NCI-H1694 treated with DMSO at 0.1 percent for 48 hours (cell line): ENCODE results near the gene CDX2.
A peak's percentile ranks its signal among the peaks of the same experiment; 100 is the strongest.
"Not testable (repeated sequence)": the region's sequence is repeated elsewhere in the genome, so short reads cannot be mapped to it uniquely, and the experiment has no call there.

Experiments used
- DNase-seq: peaks from one replicate; lab custom pipeline; 2025; lab: John Stamatoyannopoulos, UW

CDX2 gene

DNA sequence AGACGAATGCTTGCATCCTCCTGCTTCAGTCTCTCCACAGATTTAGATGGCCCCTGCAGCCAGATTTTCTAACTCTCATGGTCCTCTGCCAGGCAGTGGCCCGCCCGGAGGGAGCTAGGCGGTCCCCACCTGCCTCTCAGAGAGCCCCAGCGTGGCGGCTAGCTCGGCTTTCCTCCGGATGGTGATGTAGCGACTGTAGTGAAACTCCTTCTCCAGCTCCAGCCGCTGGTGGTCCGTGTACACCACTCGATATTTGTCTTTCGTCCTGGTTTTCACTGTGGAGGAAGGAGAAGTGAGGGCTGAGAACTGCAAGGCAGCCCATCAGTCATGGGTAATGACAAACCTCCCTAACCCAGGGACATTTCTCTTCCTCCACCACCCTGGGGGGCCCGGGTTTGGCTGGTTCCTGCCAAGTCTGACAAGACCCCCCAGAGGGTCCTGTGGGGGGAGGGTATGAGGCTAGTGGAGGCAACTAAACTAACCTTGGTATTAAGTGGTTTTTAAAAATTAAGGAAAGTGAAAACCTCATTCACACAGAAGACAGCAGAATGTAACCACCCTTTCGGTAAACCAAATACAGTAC lies 4.3 kb downstream of the CDX2 start:
- no peak for DNase-seq

DNA sequence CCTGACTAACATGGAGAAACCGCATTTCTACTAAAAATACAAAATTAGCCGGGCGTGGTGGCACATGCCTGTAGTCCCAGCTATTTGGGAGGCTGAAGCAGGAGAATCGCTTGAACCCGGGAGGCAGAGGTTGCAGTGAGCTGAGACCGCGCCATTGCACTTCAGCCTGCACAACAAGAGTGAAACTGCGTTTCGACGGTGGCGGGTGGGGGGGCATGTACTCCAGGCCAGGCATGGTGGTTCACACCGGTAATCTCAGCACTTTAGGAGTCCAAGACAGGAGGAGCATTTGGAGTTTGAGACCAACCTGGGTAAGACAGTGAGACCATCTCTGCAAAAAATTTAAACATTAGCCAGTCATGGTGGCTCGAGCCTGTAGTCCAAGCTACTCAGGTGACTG lies 4.9 kb downstream of the CDX2 start:
- DNase-seq = not testable (repeated sequence)

DNA sequence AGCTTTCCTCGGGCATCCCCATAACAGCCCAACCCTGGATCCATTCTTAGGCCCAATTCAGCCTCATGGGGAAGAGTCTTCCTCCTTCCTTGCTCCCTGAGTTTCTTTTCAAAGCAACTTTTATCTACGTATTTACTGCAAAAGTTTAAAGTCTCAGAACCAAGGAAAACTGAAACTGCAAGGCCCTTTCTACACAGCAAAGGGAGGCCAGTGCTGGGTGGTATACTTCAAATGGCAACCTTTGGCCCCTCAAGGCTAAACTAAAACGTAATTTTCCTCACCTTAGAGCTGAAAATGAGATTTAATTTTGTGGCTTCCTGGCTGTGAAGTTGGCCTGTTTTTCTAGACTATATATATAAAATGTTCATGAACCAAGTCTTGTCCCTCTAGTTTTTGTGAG lies 5.6 kb downstream of the CDX2 start:
- DNase-seq = no peak

DNA sequence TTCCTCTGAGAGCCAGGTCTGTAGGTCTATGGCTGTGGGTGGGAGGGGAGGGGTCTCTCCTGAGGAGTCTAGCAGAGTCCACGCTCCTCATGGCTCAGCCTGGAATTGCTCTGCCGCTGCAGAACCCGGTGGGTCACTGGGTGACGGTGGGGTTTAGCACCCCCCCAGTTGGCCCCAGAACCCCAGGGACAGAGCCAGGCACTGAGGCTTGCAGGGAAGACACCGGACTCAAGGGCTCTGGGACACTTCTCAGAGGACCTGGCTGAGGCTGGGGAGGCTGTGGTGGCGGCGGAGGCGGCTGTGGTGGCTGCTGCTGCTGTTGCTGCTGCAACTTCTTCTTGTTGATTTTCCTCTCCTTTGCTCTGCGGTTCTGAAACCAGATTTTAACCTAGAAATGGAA lies 6.1 kb downstream of the CDX2 start:
- no peak for DNase-seq

DNA sequence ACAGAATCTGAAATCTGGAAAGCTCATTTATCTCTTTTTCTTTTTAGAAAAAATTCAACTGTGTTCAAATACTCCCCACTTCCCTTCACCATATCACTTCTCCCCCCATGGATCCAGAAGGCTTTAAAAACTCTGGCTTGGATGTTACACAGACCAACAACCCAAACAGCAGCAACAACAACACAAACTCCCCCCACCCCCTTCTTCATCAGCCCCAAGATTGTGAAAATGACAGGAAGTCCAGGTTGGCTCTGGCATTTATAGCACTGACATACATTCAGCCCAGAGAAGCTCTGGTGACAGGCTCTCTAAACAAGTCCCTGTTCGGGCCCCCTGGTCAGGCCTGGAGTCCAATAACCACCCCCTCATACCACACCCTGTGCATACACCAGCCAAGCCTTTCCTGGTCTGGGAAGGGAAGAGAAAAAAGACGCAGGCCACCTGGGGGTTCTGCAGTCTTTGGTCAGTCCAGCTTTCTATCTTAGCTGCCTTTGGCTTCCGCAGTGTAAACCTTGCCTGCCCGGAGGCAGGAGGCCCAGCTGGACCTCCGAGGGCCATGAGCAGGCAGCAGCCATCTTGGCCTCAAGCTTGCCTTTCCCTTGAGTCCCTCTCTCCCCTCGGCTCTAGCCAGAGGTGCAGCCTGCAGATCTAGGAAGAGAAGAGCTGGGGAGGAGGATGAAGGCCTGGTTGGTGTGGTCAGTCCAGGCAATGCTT lies 6.8 kb downstream of the CDX2 start:
- DNase-seq = no peak

DNA sequence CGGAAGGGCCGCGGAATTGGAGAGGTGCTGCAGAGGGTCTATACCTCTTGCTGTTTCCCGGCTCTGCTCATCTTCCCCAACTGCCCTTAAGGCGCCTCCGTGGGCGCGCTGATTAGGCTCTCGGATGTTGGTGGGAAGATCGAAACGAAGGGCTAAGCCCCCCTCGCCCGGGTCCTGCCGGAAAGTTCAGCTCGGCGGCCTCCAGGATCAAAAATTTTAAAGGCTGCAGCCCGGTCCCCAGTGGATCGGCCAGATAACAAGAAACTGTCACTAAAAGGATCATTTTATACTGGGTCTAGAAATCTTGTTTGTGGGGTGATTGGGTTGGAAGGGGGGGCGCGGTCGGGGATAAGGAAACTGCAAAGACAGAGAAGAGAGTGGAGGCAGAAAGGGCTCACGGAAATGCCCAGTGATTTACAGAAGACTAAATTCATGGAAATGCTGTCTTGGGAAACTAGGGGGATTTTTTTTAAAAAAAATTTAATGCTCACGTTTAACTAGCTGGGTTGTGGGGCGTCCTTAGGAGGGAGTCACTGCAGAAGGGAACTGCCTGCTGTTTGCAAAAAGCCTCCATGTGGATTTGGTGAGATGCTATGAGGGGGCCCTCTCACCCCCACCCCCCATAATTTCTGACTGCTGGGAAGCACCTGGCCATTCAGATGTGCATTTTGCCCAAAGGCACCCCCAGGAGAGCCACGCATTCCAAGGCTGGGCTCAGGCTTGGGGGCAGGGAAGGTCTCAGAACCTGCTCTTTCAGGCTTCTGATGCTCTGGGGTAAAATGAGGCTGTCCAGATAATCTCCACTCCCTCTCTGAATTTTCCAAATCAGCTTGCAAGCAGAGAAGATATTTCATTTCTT lies 7.7 kb downstream of the CDX2 start:
- DNase-seq = no peak

DNA sequence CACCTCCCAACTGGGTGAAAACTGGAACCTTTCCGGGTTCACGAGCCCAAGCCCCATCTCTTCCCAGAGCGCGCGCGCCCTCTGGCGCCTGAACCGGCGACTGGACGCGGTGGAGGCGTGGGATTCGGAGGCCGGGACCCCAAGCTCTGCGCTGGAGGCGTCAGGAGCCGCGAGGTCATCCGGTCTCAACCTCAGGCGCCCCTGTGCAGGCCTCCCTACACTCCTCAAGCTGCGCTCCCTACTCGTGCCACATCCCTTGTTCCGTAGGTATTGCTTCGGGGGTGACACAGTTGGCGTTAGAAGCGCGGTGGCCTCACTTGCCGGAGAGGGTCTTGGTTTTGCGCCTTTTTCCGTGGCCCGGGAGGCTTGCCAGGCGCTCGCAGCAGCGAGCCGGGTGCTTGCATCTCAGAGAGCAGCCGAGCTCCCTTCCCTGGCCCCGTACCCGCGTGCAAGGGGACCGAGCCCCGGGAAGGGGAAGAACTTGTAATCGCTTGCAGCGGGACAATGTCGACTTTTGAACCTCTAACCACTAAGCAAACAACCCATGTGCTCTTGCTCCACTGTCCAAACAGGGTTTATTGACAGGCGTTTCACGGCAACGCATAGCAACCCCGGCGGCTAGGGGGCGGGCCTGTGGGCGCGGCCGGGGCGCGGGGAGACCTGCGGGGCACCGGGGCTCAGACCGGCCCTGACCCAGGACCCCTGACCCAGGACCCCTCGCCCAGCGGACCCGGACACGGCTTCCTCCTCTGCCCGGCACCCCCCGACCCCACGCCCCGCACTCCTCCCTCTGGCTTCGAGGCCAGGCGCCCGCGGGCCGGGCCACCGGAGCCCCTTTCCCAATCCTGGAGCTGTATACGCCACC lies 8.5 kb downstream of the CDX2 start:
- DNase-seq = peak; percentile 12

DNA sequence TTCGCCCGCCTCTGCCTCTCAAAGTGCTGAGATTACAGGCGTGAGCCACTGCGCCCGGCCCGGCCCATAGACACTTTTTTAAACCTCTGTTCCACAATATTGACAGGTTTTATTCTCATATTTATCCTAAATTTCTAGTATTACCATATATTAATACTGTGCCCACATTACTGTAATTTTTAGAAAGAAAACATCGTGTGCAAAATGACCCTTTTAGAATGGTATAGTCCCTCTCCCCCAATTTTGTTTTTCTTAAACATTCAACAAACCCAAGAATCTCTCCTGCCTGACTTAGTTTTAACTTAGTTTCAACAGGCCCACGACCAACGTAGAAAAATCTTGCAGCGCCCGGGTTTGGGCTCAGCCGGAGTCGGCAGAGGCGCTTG lies 9.1 kb downstream of the CDX2 start:
- no peak for DNase-seq

DNA sequence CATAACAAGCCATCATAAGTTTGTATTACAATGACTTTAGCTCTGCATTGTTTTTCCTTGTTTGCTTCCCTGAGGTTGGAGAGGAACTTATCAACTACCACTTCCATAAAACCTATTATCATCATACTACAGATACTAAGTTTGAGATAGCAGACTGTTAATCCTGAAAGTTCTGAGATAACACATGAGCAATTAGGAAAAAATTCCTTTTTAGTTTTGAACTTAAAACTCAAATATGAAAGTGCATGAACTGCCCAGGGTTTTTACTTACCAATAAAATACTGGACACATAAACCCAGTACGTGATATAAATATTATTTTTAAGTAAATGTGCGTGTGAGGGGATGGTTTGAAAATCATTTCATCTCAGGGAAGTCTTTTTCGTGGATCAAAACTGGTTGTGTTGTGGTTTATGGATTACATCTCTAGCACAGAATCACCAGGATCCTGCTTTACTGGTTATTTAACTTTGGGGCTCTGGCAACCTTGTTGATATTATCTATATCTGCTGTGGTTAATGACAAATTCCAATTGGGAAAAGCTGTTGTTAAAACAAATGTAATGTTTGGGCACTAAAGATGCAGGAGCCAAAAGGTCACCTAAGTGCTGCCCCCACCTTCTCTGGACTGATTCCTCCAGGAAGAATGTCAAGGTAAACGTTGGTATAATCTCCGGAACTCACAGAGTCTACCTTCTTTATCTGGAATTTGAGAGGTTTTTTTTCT lies 12.4 kb downstream of the CDX2 start:
- DNase-seq = no peak

DNA sequence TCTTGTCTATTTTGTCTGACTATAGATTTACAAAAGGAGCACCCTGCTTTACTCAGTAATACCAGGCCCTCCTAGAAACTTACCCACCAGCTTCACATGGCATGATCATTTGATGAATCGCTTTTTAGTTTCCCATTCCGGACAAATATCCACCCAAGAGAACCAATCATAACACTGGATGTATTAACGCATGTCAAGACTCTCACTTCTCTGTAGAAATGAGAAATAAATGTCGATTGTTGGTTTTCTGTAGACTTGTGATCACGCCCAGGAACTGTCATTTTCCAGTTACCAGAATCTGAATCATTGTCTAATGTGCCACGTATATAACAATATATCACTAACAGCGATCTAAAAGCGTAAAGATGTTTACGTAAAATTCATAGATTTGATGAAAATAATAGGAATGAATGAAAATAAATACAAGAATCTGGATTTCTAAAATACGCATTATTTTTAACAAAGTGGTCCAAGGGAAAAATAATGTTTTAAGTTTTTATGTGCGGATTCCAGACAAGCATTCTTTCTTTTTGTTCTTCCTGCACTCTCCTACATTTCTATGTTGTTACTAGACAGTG lies 14.0 kb downstream of the CDX2 start:
- DNase-seq = no peak

DNA sequence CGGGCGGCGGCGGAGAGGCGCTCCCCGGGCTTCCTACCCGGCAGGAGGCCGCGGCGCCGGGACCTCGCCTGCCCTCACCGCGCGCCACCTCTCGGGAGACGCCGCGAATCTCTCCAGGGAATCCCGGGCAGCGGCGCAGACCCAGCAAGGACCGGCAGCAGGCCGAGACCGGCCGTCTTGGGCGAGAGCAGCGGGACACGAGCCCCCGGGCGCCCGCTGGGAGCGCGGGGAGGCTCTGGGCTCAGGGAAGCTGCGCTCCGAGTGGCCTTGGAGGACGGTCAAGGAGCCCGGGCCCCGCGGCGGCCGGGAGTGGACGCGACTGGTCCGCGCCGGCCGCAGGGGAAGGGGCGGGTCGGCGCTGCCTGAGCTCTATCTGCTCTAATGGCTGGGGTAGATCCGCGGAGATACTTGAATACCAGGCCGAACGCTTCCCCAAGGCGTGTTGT lies 14.7 kb downstream of the CDX2 start:
- no peak for DNase-seq

DNA sequence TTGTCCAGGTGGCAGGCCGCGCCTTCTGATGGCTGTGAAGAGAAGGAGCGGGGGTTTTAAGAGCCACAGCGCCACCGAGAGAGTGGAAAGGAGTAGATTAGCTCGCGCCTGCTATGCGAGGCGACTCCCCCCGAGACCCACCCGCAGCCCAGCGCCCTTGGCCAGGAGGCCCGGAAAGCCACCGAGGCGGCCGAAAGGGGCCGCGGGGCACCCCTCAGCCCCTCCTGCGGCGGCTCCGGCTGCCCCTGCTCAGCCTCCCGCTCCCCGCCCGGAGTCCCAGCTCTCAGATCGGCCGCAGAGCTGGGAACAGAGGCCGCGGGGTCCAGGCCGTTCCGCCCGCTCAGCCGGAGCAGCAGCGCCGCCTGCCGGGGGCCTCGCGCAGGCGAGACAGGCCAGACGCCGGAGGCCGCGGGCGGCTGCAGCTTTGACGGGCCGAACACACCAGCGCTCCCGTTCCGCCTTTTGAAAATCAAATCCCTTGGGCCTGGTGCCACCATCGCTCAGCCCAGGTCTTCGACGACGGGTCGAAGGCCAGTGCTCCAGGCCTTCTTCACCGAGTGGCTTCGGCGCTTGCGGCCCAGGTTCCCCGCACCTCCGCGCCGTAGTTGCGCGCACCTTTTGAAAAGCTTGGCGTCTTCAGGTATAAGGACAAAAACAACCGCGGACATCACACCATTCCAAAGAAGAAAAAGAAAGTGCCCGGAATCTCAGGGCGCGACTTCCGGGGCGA lies 15.3 kb downstream of the CDX2 start:
- DNase-seq = peak; percentile 42

DNA sequence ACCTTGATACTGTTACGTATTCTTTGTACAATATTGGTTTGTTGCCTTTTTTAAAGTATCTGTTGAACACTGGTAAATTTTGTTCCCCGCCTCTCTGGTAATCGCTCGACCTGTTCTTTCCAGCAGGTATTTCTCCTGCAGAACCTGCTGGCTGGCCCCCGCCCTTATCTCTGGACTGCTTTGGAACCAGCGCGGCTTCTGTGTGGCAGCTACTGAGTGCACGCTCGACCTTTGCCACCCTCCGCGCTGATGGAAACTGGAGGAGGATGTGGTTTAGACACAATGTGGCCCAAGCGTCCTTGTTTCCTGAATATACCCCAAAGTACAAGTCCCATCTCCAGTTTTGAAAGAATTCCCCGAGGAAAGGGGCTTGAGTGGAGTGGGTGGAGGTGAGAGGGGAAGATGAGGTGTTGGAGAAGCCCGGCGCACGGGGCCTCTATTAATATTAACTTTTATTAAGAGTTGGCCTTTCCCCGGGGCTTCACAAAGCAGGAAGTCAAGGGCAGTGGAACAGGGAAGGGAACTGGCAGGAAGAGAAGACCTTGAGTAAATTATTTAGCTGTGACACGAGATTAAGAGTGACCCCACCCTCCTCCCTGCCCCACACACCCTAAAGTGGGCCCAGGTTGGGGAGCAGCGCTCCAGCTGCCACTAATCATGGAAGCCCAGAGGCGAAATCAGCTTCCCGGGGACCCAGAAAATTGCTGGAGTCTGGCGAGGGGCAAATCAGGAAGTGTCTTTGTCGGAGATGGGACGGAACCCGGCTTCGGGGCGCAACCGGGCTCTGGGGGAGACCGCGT lies 16.0 kb downstream of the CDX2 start:
- no peak for DNase-seq

DNA sequence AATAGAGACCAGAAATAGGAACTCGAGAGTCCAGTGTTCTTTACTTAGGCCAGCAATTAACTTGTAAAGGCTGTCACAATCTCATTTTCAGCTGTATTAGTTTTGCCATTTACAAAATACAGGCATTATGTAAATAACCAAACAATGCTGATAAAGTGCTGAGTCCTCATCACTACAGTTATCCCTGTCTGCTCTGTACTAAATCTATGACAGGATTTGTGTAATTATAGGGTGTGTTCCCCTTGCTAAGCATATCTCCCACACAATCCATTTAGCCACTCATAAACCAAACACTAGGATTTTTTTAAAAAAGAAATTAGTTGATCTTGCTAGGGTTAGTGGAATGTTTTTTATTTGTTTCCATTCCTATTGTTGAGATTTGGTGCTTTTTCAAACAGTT lies 26.1 kb downstream of the CDX2 start:
- DNase-seq = no peak

DNA sequence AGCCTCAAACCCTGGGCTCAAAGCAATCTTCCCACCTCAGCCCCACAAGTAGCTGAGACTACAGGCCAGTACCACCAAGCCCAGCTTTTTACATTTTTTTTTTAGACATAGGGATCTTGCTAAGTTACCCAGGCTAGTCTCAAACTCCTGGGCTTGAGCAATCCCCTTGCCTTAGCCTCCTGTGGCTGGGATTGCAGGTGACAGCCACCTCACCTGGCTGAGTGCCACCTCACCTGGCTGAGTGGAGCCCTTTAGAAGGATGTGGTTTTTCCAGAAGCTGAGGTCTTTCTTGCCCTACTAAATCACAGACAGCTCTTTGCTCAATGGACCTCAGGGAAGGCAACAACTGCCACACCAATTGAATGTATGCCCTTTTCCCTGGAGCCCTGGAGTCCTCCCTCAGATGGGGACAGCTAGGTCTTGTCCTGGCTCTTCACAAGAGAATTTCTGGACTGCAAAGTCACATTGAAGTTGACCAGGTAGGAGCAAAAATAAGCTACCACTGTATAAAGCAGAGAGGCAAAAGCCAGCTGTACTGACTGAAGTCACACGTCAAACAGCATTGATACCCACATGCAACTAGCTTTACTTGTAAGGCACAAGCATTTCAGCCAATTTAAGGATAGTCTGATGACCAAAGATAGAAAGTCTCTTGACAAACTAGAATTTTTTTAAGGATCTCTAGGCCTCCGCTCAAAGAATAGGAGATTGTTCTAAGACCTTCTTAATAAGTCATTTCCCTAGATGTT lies 35.4 kb downstream of the CDX2 start:
- DNase-seq = no peak

DNA sequence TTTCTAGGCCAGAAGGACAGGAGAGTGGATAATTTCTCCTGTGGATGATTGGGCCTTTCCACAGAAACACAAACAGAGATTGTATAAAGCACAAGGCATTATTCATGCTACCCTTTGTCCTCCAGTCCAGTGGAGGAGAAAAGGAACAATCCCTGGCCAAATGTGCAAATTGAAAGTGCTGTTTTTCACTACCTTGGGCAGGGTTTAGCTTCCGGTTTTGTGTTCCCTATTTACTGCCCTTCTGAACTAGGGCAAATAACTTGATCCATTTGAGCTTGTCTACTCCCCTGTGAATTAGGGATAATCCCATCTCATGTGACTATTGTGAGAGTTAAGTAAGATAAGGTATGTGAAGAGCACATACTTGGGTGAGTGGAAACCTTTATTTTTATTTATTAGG lies 36.0 kb downstream of the CDX2 start:
- DNase-seq = no peak

DNA sequence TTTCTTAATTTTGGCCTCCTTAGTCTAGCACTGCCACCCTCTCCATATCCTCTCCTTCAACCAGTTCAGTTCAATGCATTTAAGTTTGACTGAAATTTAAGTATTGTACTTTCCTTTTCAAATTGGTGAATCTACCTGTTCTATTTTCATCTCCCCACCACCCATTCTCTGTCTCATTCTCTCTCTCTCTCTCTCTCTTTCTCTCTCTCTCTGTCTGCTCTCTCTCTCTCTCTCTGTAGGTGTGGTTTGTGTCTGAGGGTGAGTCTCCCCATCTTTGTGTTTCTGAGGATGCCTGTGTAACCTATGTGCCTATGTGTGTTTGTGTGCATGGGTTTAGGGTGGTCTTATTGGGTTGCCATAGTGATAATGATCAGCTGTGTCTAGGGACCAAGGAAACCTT lies 39.2 kb downstream of the CDX2 start:
- no peak for DNase-seq

DNA sequence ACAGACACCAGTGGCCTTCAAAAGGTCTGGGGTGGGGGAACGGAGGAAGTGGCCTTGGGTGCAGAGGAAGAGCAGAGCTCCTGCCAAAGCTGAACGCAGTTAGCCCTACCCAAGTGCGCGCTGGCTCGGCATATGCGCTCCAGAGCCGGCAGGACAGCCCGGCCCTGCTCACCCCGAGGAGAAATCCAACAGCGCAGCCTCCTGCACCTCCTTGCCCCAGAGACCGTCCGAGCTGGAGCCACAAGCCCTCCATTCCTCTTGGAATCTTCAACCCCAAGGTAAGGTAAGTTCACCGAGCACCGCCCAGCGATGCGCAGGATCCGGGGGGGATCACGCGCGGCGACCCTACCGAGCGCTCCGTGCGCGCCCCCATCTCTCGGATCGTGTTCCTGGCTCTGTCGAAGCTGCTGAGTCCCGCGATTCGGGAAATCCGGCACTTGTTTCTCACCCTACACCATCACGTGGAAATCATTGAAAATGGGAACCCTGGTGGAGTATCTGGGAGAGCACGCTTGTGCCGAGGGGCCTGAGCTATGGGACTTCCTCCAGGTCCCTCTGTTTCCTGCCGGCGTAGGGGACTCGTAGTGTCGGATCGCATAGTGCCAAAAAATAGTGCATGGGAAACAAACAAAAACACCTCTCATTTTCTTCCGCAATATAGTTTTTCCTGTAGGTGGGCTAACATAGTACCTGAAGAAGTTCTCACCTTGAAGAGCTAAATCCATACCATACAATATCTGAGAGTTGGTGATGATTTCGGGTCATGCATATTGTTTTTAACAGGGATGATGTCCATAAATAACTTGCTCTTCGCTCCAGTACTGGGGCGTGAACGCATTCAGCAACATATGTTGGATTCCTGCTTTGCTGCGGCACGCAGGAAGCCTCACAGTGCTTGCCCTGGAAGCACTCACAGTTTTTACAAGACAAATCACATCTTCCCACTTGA lies 40.0 kb downstream of the CDX2 start:
- no peak for DNase-seq
